Natural killer cell treated with Interleukin-12 subunit alpha and Interleukin-12 subunit beta and Interleukin-15 and Interleukin-18, amount 100 ng/mL, for 72 hours (primary cell): ENCODE measurements around the gene SPATA31A3. TPM values are rescaled to one million over a fixed set of nuclear protein-coding genes. Genes with fewer than 3 reads are reported as not detected.
"Not testable (repeated sequence)": the region's sequence is repeated elsewhere in the genome, so short reads cannot be mapped to it uniquely, and the experiment has no call there.

Experiments used
- ATAC-seq, 2 donors: fragments of 150-1000 bp; cut with Tn5 transposase in 1 of 2; sonication (Bioruptor Pico), chemical (Tn5 transposase) in 1 of 2; 2 replicates each; pipeline ENCODE4 v1.10.0; 2021
- DNase-seq: peaks from one replicate; pipeline ENCODE4 v3.0.0; 2022; ENCODE audit warnings: low spot score
- H3K27ac Mint-ChIP-seq, 2 donors: 1 replicate in 1 of 2; 2 replicates in 1 of 2; pipeline ENCODE4 v1.8.0; 2022; ENCODE audit warnings: mixed read lengths in 2 of 2, mild to moderate bottlenecking in 1 of 2, moderate library complexity in 1 of 2
- H3K27me3 Mint-ChIP-seq, 2 donors: 1 replicate in 1 of 2; 2 replicates in 1 of 2; pipeline ENCODE4 v1.8.0; 2022; ENCODE audit warnings: mixed read lengths in 2 of 2
- H3K36me3 Mint-ChIP-seq: one replicate; pipeline ENCODE4 v1.8.0; 2022; ENCODE audit warnings: mixed read lengths
- H3K4me1 Mint-ChIP-seq, 2 donors: 1 replicate in 1 of 2; 2 replicates in 1 of 2; pipeline ENCODE4 v1.8.0; 2022; ENCODE audit warnings: low read depth in 2 of 2, mixed read lengths in 2 of 2, mild to moderate bottlenecking in 1 of 2
- H3K4me3 Mint-ChIP-seq: one replicate; pipeline ENCODE4 v1.8.0; 2022; ENCODE audit warnings: mixed read lengths
- H3K9me3 Mint-ChIP-seq: 2 replicates; pipeline ENCODE4 v1.8.0; 2022; ENCODE audit warnings: mixed read lengths
- total RNA-seq, 2 donors: library from RNA; stranded (reverse); gene quantifications; one replicate each; pipeline ENCODE4 v1.2.3, GENCODE V29; 2022

The SPATA31A3 gene
- not detected for total RNA-seq

DNA sequence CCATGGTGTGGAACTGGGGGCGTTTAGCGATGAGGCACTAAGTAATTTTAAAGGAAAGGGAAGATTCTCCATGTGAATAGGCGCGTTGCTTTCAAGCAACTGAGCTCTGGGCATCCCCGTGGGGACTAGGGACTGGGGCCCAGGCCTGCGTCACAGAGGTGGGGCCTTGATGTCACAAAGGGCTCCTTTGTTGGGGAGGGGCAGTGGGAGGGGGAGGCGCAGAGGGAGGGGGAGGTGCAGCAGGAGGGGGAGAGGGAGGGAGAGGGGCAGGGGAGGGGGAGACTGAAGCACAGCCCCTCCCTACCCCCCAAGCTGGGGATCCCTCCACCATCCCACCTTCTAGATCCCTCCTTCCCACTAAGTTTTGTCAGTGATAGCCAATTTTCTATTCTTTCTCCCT lies at the start of gene SPATA31A3:
SPATA31A3 (minus strand) TSS at position 101 of the 400 bp plus-strand sequence; CDS start at position 72, 29 bp downstream.
- not testable (repeated sequence) for H3K36me3 Mint-ChIP-seq, DNase-seq, H3K9me3 Mint-ChIP-seq, H3K4me1 Mint-ChIP-seq, ATAC-seq, H3K27ac Mint-ChIP-seq, H3K27me3 Mint-ChIP-seq, H3K4me3 Mint-ChIP-seq

DNA sequence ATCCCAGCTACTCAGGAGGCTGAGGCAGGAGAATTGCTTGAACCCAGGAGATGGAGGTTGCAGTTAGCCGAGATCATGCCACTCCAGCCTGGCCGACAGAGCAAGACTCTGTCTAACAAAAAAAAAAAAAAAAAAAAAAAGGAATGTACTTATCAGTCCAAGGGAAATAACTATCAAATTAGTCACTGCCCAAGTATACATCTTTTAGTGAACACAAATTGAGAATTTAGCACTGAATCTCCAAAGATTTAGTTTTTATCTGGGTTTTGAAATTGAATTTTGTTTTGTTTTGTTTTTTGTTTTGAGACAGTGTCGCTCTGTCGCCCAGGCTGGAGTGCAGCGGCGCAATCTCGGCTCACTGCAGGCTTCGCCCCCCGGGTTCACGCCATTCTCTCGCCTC lies 39.8 kb downstream of the SPATA31A3 start:
- not testable (repeated sequence) for H3K4me3 Mint-ChIP-seq, ATAC-seq, H3K36me3 Mint-ChIP-seq, H3K9me3 Mint-ChIP-seq, H3K27ac Mint-ChIP-seq, H3K27me3 Mint-ChIP-seq, H3K4me1 Mint-ChIP-seq, DNase-seq

DNA sequence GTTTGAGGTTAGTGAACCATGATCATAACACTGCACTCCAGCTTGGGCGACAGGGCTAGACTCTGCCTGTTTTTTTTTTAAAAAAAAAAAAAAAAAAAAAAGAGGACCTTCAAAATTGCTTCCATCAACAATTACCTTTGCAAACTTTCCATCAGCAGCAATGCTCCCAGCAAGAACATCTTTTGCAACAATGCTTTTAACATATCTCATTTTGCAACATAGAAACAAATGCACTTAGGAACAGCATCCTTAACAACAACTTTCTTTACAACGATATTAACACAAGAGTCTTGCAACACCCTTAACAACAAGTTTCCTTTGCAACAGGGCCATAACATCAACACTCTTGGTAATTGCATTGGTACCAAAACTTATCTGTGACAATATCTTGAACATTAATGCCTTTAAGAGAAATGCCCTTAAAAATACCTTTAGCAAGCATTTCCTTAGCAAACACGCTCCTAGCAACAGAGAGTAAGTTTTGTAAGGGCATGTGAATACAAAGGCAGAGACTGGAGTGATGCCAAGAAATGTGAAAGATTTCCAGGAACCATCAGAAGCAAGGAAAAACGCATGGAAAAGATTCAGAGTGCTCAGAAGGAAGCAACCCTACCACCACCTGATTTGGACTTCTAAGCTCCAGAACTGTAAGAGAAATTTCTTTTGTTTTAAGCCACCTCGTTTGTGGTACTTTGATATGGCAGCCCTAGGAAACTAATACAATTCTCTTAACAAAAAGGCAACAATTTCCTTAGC lies 49.8 kb downstream of the SPATA31A3 start:
- H3K27me3 Mint-ChIP-seq, H3K4me3 Mint-ChIP-seq, H3K9me3 Mint-ChIP-seq, H3K27ac Mint-ChIP-seq, DNase-seq, H3K36me3 Mint-ChIP-seq, H3K4me1 Mint-ChIP-seq, ATAC-seq: not testable (repeated sequence)

DNA sequence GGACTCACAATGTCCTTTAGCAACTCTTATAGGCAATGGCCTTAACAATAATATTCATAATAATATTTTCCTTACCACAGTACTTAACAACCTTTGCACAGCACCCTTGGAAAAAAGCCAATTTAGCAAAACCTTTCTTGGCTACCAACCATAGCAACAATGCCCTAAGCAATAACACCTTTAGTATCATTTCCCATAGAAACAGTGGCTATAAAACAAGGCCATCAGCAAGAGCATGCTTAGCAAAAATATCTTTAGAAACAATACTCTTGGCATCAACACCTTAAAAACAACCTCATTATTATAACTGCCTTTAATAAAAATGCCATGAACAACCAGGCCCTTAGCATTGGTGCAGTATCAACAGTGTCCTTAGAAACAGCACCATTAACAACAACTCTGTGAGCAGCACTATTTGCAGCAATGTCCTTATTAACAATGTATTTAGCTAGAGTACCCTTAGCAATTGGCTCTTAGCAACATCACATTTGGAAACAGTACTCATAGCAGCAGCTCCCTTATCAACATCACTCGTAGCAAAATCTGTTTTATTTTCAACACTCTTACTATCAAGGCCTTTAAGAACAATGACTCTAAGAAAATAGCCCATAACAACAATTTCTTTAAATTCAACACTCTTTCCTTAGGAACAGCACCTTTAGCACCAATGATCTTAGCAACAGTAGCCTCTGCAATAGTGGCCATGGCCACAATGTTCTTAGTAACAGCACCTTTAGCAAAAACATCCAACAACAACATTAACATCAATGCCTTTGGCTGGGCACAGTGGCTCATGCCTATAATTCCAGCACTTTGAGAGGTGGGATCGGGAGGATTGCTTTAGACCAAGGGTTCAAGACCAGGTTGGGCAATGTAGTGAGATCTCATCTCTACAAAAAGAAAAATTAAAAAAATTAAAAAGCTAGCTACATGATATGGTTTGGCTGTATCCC lies 52.2 kb downstream of the SPATA31A3 start:
- H3K27ac Mint-ChIP-seq, DNase-seq, H3K4me3 Mint-ChIP-seq, H3K9me3 Mint-ChIP-seq, H3K4me1 Mint-ChIP-seq, ATAC-seq, H3K36me3 Mint-ChIP-seq, H3K27me3 Mint-ChIP-seq: not testable (repeated sequence)

DNA sequence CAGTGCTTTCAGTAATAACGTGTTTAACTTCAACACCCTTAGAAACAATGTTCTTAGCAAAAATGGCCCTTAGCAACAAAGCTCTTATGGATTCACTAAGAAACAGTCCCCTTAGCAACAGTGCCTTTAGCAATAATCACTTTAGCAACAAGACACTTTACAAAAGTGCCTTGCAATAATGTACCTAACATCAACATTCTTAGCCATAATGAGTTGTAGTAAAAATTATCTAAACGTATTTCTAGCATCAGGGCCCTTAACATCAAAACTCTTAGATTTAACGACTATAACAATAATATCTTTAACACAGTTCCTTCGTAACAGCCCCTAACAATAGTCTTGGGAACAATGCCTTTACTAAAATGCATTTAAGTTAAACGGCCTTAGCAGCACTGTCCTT lies 54.0 kb downstream of the SPATA31A3 start:
- H3K4me1 Mint-ChIP-seq, DNase-seq, H3K27me3 Mint-ChIP-seq, H3K4me3 Mint-ChIP-seq, H3K27ac Mint-ChIP-seq, ATAC-seq, H3K9me3 Mint-ChIP-seq, H3K36me3 Mint-ChIP-seq: not testable (repeated sequence)

DNA sequence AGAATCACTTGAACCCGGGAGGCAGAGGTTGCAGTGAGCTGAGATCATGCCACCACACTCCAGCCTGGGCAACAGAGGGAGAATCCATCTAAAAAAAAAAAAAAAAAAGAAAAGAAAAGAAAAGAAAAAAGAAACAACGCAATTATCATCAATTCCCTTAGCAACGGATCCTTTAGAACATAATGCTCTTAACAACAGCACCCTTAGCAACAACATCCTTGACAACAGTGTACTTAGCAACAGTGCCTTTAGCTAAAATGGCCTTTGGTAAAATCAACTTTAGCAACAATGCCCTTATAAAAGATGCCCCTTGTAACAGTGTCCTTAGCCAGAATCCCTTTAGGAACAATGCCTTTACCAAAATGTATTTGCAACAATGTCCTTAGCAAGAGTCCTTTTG lies 54.7 kb downstream of the SPATA31A3 start:
- not testable (repeated sequence) for H3K4me3 Mint-ChIP-seq, H3K27me3 Mint-ChIP-seq, DNase-seq, H3K27ac Mint-ChIP-seq, H3K36me3 Mint-ChIP-seq, H3K4me1 Mint-ChIP-seq, H3K9me3 Mint-ChIP-seq, ATAC-seq

Other genes with a start within 250 kb of the SPATA31A3 start
- 1 to 10 TPM in 1 of 2 donors, under 1 TPM in 1; 0.84 to 2.2 TPM for gene ZNF658, start 91.8 kb downstream of the SPATA31A3 start, total RNA-seq